ENCODE data around the gene PDE11A. TPM values are rescaled to one million over a fixed set of nuclear protein-coding genes. Genes with fewer than 3 reads are reported as not detected.

PDE11A gene
- total RNA-seq, 4 donors from 2014 or later = 0.11 to 1.2 (median 0.26) TPM

DNA sequence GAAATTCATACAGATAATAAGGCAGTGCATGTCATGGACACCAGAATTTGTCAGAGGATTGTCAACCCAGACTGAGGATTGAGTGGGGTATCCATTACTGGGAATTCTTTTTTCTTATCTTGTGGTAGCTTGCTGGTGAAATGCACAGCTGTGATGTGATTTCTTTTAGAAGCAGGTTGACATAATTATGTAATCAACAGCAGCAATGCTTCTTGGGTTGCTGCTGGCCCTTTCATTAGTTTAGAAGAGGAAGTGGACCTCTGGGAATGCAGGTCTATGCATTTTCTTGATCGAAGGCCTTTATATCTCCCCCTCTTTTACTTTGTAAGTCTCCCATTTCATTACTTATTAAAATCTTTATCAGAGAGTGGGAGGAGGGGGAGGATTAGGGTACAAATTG lies 360.1 kb downstream of the PDE11A start:
- DNase-seq (ENCODE audit: low spot score in 2 of 2) = no peak
- intact Hi-C loops (cut with DNase I; ENCODE audit: low total_unique reads) = no loop called here
- H3K4me3 ChIP-seq (ENCODE audit: low read depth, poor library complexity, severe bottlenecking) = no peak overlapping the region
- WGBS, 2 donors = 58 to 75% methylated on average over 1 of the region's 1 CpG
- no peak for TF ChIP-seq POLR2A (IDR thresholded peaks at IDR 0.05)
- TF ChIP-seq, protein P1, sequence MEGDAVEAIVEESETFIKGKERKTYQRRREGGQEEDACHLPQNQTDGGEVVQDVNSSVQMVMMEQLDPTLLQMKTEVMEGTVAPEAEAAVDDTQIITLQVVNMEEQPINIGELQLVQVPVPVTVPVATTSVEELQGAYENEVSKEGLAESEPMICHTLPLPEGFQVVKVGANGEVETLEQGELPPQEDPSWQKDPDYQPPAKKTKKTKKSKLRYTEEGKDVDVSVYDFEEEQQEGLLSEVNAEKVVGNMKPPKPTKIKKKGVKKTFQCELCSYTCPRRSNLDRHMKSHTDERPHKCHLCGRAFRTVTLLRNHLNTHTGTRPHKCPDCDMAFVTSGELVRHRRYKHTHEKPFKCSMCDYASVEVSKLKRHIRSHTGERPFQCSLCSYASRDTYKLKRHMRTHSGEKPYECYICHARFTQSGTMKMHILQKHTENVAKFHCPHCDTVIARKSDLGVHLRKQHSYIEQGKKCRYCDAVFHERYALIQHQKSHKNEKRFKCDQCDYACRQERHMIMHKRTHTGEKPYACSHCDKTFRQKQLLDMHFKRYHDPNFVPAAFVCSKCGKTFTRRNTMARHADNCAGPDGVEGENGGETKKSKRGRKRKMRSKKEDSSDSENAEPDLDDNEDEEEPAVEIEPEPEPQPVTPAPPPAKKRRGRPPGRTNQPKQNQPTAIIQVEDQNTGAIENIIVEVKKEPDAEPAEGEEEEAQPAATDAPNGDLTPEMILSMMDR (IDR thresholded peaks at IDR 0.05) = no peak

DNA sequence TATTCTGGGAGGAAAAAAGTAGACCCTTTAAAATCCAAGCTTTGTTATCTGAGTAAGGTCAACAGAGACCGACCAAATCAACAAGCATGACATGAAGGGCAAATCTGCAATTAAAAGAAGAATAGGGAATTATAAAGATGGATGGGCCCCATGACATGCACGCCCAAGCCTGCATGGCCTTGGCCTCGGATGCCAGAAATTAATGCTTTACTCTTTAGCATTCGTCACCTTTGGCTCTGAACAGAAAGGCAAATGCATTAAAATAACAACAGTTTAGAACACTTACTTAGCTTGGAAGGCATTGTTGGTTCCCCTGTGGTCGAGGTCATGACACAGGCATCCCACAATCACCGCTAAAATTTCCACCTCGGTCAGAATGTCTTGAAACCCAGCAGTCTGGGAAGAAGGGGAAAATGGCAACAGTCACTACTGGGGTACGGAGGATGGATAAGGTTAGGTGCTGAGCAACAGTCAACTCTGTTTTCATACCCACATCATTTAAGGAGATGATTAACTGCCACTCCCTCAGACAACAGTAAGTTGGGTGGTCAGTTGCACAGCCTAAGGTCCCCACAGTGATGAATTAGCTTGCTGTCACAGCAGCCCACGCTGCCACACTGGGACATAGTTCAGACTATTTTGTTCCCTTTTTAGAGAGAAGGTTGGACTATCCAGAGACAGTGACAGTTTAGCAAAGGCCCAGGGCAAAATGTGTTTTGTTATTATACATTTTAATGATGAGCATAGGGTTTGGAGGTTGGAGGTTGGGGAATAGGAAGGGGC lies 360.9 kb downstream of the PDE11A start:
- 69 to 74% methylated on average over 9 of the region's 9 CpGs for WGBS, 2 donors
- H3K4me3 ChIP-seq (ENCODE audit: low read depth, poor library complexity, severe bottlenecking) = no peak overlapping the region
- no peak for DNase-seq (ENCODE audit: low spot score in 2 of 2)
- intact Hi-C loops (cut with DNase I; ENCODE audit: low total_unique reads) = no loop called here
- TF ChIP-seq, protein P1 (IDR thresholded peaks at IDR 0.05) = no peak

DNA sequence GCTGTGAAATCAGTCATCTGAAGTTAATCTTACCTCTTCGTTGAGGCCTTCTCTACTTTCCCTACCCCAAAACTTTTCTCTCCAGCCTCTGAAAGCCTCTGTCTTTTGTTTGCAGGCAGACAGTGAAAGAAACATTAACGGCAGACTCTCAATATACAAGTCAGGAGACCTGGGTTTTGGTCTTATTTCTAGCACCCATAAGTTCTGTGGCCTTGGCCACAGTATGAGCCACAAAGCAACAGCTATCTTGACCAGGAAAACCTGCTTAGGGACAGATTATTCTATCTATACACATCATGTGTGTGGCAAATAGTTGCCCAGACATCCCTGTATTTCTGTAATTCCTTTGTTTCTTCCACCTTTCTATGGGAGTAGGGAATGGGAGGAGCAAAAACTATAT lies 361.7 kb downstream of the PDE11A start:
- intact Hi-C loops (cut with DNase I; ENCODE audit: low total_unique reads) = no loop called here
- no peak for TF ChIP-seq POLR2A (IDR thresholded peaks at IDR 0.05)
- DNase-seq (ENCODE audit: low spot score in 2 of 2) = no peak
- 82 to 93% methylated on average over 2 of the region's 2 CpGs for WGBS, 2 donors
- no peak overlapping the region for H3K4me3 ChIP-seq (ENCODE audit: low read depth, poor library complexity, severe bottlenecking)

DNA sequence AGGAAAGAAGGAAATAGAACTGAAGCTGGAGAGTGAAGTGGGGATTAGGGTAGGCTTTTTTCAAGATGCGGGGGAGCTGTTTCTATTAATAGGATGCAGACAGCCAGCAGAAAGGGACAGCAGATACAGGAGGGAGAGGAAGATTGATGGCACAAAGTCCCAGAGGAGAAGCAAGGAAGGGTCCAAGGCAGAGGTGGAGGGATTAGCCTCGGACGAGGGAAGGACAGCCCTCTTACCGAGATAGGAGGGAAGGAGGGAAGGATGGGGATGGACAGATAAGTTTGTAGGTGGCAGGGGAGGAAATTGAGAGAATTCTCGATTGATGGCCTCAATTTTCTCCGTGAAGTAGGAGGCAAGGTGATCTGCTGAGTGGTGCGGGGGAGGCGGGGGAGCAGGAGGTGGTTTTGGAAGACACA lies 362.6 kb downstream of the PDE11A start:
- no peak for TF ChIP-seq POLR2A (IDR thresholded peaks at IDR 0.05)
- TF ChIP-seq, protein P1 (IDR thresholded peaks at IDR 0.05) = no peak
- 86 to 89% methylated on average over 8 of the region's 8 CpGs for WGBS, 2 donors
- no peak for DNase-seq (ENCODE audit: low spot score in 2 of 2)
- intact Hi-C loops (cut with DNase I; ENCODE audit: low total_unique reads) = no loop called here
- no peak overlapping the region for H3K4me3 ChIP-seq (ENCODE audit: low read depth, poor library complexity, severe bottlenecking)

DNA sequence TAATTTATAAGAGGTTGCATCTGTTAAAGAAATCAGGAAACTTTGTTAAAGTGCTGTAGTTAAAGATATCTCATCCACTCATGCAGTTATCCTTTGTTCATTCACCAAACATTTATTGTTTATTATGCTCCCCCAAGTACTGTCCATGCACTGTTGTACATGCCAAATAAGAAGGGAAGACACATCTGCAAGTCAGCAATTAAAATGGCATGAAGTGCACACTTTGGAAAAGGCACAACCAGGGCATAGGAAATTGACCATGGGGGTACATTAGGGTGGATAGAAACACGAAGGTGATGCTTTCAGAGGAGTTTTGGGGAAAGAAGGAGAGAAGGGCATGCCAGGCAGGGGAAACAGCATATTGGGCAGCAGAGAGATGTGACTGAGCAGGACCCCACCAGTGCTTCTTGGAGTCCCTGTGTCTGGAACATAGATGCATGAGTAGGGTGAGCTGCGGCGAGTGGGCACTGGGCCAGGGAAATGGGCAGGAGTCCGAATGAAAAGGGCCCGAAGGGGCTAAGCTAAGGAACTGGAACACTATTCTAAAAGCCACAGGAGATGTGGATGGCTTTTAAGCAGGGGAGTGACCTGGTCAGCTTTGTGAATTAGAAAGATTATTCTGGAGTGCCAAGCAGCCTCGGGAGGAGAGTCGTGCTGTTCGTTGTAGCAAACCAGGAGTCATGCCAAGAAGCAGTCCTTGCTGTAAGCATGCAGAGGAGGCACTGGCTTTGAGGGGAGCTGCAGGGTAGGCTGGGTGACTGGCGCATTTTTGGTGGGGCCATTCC lies 363.7 kb downstream of the PDE11A start:
- intact Hi-C loops (cut with DNase I; ENCODE audit: low total_unique reads) = no loop called here
- no peak for DNase-seq (ENCODE audit: low spot score in 2 of 2)
- WGBS, 2 donors = 63 to 68% methylated on average over 9 of the region's 9 CpGs
- TF ChIP-seq, protein P1 (IDR thresholded peaks at IDR 0.05) = no peak
- TF ChIP-seq POLR2A (IDR thresholded peaks at IDR 0.05) = no peak
- no peak overlapping the region for H3K4me3 ChIP-seq (ENCODE audit: low read depth, poor library complexity, severe bottlenecking)

DNA sequence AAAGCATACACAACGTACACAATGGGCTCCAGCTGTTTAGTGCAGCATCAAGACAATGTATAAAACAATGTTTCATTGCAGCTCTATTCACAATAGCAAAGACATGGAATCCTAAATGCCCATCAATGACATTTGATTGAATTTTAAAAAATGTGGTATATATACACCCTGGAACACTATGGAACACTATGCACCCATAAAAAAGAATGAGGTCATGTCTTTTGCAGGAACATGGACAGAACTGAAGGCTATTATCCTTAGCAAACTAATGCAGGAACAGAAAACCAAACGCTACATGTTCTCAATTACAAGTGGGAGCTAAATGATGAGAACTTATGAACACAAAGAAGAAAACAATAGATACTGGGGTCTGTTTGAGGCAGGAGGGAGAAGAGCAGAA lies 364.5 kb downstream of the PDE11A start:
- TF ChIP-seq, protein P1 (IDR thresholded peaks at IDR 0.05) = no peak
- no peak for TF ChIP-seq POLR2A (IDR thresholded peaks at IDR 0.05)
- intact Hi-C loops (cut with DNase I; ENCODE audit: low total_unique reads) = no loop called here
- H3K4me3 ChIP-seq (ENCODE audit: low read depth, poor library complexity, severe bottlenecking) = no peak overlapping the region
- WGBS, 2 donors = 85 to 95% methylated on average over 2 of the region's 2 CpGs
- no peak for DNase-seq (ENCODE audit: low spot score in 2 of 2)

Measured in lower leg skin (tissue), 4 donors.